CD4-positive, alpha-beta T cell treated with Interleukin-15 for 4 hours (primary cell): ENCODE results near the gene PADI1.

ENCODE experiments used
- DNase-seq: peaks from one replicate; pipeline ENCODE4 v3.0.0-alpha.2; 2020; ENCODE audit warnings: low spot score

PADI1 gene

GRCh38 chr1:17244821-17245740 lies 40.2 kb downstream of the PADI1 start:
- no peak for DNase-seq

GRCh38 chr1:17245816-17246325 lies 40.9 kb downstream of the PADI1 start:
- no peak for DNase-seq

GRCh38 chr1:17246971-17247370 lies 42.0 kb downstream of the PADI1 start:
- no peak for DNase-seq

- no peak for DNase-seq
These were observed 43.9 kb downstream of the PADI1 start, which contains the start of gene PADI3 for GRCh38 chr1:17248781-17249180. TSS of gene PADI3 (plus strand) at chr1:17249098. CDS start at chr1:17249138, 40 bp downstream.

- no peak for DNase-seq
These were observed 45.7 kb downstream of the PADI1 start for GRCh38 chr1:17250601-17251000.

- DNase-seq: no peak
These were observed 46.3 kb downstream of the PADI1 start for GRCh38 chr1:17251246-17251645.

GRCh38 chr1:17251701-17252376 lies 46.9 kb downstream of the PADI1 start:
- DNase-seq: no peak

- DNase-seq: no peak
These were observed 50.4 kb downstream of the PADI1 start for GRCh38 chr1:17255336-17255735.

- DNase-seq: no peak
These were observed 53.3 kb downstream of the PADI1 start for GRCh38 chr1:17258116-17258757.

- DNase-seq: no peak
These were observed 53.8 kb downstream of the PADI1 start for GRCh38 chr1:17258758-17259130.

GRCh38 chr1:17259233-17259873 lies 54.4 kb downstream of the PADI1 start:
- DNase-seq: no peak

GRCh38 chr1:17260264-17260663 lies 55.3 kb downstream of the PADI1 start:
- no peak for DNase-seq

- DNase-seq: no peak
These were observed 55.8 kb downstream of the PADI1 start for GRCh38 chr1:17260738-17261137.

- DNase-seq: no peak
These were observed 59.0 kb downstream of the PADI1 start for GRCh38 chr1:17263936-17264335.

- DNase-seq: no peak
These were observed 59.5 kb downstream of the PADI1 start for GRCh38 chr1:17264470-17264869.

GRCh38 chr1:17265162-17265561 lies 60.2 kb downstream of the PADI1 start:
- no peak for DNase-seq

- no peak for DNase-seq
These were observed 61.0 kb downstream of the PADI1 start for GRCh38 chr1:17265950-17266349.

- no peak for DNase-seq
These were observed 66.2 kb downstream of the PADI1 start for GRCh38 chr1:17270891-17271765.

- no peak for DNase-seq
These were observed 67.1 kb downstream of the PADI1 start for GRCh38 chr1:17272066-17272465.

GRCh38 chr1:17272646-17273045 lies 67.7 kb downstream of the PADI1 start:
- DNase-seq: no peak

GRCh38 chr1:17273096-17273495 lies 68.2 kb downstream of the PADI1 start:
- DNase-seq: no peak
